Neural crest cell (in vitro differentiated cells): ENCODE results near the gene RNF220. TPM values are rescaled to one million over a fixed set of nuclear protein-coding genes. Genes with fewer than 3 reads are reported as not detected.
A peak's percentile ranks its signal among the peaks of the same experiment; 100 is the strongest.

Experiments used
- DNase-seq: peaks from one replicate; pipeline ENCODE4 v3.0.0; 2021; ENCODE audit warnings: low read depth, mixed read lengths, low spot score
- H3K27ac Mint-ChIP-seq: one replicate; pipeline ENCODE4 v1.8.0; 2021; ENCODE audit warnings: mild to moderate bottlenecking, mixed read lengths; ENCODE audit not compliant: unreplicated experiment
- H3K27me3 Mint-ChIP-seq: 2 replicates; pipeline ENCODE4 v1.8.0; 2021; ENCODE audit warnings: low read depth, mild to moderate bottlenecking, mixed read lengths
- H3K36me3 Mint-ChIP-seq: 2 replicates; pipeline ENCODE4 v1.8.0; 2021; ENCODE audit warnings: low read depth, mild to moderate bottlenecking, mixed read lengths
- H3K4me1 Mint-ChIP-seq: 2 replicates; pipeline ENCODE4 v1.8.0; 2021; ENCODE audit warnings: mixed read lengths
- H3K4me3 Mint-ChIP-seq: one replicate; pipeline ENCODE4 v1.8.0; 2021; ENCODE audit warnings: mild to moderate bottlenecking, mixed read lengths
- H3K9me3 Mint-ChIP-seq: 2 replicates; pipeline ENCODE4 v1.8.0; 2021; ENCODE audit warnings: mixed read lengths
- total RNA-seq: library from RNA; stranded (reverse); gene quantifications from 2 replicates; pipeline ENCODE4 v1.2.1, GENCODE V29; 2021
- TF ChIP-seq, protein P1 (sequence below): fragments of 200-600 bp; sonication (generic); conservative IDR thresholded peaks from 2 replicates; pipeline ENCODE4 v1.5.0; 2021; ENCODE audit warnings: antibody characterized with exemption, mild to moderate bottlenecking

Gene RNF220
- total RNA-seq, 1 donor from 2014 or later: 96.7 TPM

GRCh38 chr1:44676484-44677200 lies 271.6 kb downstream of the RNF220 start:
- Mint-ChIP-seq H3K27me3 (no peaks in the 10 kb centered on the region), H3K4me1 (peaks cover 32% of the 10 kb centered on the region), H3K9me3 (no peaks in the 10 kb centered on the region), H3K4me3 (no peak overlapping the region), H3K36me3 (peaks cover 5% of the 10 kb centered on the region), H3K27ac (no peak overlapping the region)
- TF ChIP-seq, protein P1, sequence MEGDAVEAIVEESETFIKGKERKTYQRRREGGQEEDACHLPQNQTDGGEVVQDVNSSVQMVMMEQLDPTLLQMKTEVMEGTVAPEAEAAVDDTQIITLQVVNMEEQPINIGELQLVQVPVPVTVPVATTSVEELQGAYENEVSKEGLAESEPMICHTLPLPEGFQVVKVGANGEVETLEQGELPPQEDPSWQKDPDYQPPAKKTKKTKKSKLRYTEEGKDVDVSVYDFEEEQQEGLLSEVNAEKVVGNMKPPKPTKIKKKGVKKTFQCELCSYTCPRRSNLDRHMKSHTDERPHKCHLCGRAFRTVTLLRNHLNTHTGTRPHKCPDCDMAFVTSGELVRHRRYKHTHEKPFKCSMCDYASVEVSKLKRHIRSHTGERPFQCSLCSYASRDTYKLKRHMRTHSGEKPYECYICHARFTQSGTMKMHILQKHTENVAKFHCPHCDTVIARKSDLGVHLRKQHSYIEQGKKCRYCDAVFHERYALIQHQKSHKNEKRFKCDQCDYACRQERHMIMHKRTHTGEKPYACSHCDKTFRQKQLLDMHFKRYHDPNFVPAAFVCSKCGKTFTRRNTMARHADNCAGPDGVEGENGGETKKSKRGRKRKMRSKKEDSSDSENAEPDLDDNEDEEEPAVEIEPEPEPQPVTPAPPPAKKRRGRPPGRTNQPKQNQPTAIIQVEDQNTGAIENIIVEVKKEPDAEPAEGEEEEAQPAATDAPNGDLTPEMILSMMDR: no peak
- DNase-seq: no peak

DNA sequence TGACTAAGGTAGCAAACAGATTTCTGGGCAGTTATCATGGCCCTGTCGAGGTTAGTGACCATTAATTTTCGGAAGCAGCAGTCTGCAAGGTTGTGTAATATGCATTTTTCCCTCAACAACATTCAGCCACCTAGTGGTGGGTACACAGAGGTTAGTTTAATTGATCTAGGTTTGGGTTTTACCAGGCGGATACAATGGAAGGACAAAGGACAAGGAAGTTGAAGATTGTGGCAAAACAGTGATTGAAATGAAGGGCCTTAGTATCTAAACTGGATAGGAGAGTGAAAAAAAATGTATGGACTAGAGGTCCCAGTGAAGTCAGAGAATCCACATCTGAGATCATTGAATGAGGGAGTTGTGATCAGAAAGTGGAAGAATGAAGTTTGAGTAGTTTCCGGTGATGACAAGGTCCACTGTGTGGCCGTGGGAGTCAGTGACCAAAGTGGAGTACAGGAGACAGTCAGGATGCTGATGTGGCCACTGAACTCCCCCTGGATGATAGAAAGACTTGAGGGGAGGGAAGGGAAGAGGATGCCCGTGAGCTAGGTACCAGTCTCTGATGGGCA lies 272.2 kb downstream of the RNF220 start:
- Mint-ChIP-seq H3K27ac (no peak overlapping the region), H3K9me3 (no peaks in the 10 kb centered on the region), H3K4me1 (peaks cover 26% of the 10 kb centered on the region), H3K4me3 (no peak overlapping the region), H3K36me3 (peaks cover 5% of the 10 kb centered on the region), H3K27me3 (no peaks in the 10 kb centered on the region)
- TF ChIP-seq, protein P1: peak; percentile 64
- no peak for DNase-seq

DNA sequence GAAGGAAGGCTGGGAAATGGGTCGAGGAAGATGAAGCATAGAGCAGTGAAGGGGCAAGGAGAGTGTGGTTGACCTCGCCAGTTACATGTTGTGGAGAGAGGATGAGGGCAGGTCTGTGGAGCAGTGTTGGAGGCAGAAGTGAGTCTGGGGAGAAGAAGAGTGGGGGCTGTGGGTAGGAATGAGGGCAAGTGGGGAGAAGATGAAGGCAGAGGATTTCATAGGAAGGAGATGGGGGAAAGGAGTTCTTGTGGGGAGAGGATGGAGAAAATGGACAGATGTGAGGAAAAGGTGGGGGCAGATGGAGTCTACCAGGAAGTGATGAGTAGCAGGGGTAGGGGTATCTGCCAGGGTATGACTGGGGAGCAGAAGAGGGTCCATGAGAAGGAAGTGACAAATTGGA lies 273.1 kb downstream of the RNF220 start:
- no peak for DNase-seq
- no peaks in the 10 kb centered on the region for H3K9me3 Mint-ChIP-seq
- H3K4me1 Mint-ChIP-seq: peaks cover 18% of the 10 kb centered on the region
- no peak overlapping the region for H3K27ac Mint-ChIP-seq
- H3K27me3 Mint-ChIP-seq: no peaks in the 10 kb centered on the region
- H3K36me3 Mint-ChIP-seq: peaks cover 5% of the 10 kb centered on the region
- TF ChIP-seq, protein P1: no peak
- no peak overlapping the region for H3K4me3 Mint-ChIP-seq

DNA sequence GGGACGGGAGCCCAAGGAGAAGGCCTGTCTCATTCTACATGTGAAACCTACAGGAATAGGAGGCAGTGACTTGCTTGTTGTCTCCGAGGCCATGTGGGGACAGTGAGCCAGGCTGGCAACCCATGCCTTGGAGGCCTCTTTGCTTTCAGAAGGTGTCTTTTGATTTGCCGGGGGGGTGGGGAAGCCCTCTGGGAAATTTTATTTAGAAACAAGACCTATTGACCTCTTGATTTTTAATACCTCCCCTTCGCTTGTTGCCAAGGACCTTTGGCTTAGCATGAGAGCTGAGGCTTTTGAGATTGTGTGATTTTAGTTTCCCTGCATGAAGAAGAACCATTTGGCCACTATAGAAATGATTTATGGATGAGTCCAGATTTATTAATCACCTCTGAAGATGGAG lies 273.6 kb downstream of the RNF220 start:
- TF ChIP-seq, protein P1: no peak
- H3K36me3 Mint-ChIP-seq: peaks cover 5% of the 10 kb centered on the region
- peaks cover 12% of the 10 kb centered on the region for H3K4me1 Mint-ChIP-seq
- no peak for DNase-seq
- H3K9me3 Mint-ChIP-seq: no peaks in the 10 kb centered on the region
- no peak overlapping the region for H3K4me3 Mint-ChIP-seq
- H3K27me3 Mint-ChIP-seq: no peaks in the 10 kb centered on the region
- no peak overlapping the region for H3K27ac Mint-ChIP-seq

GRCh38 chr1:44679468-44679867 lies 274.4 kb downstream of the RNF220 start:
- Mint-ChIP-seq H3K36me3 (peaks cover 5% of the 10 kb centered on the region), H3K9me3 (no peaks in the 10 kb centered on the region), H3K4me1 (peaks cover 8% of the 10 kb centered on the region), H3K27me3 (no peaks in the 10 kb centered on the region), H3K27ac (no peak overlapping the region), H3K4me3 (no peak overlapping the region)
- TF ChIP-seq, protein P1: no peak
- no peak for DNase-seq
